SK-N-SH treated with all-trans-retinoic acid at 6 μM for 48 hours (cell line): ENCODE data around the gene BRAP.

Experiments
- CREB5 ChIP-seq: fragments of 250-450 bp; sonication (Bioruptor Pico); IDR thresholded peaks from 2 replicates; pipeline ENCODE4 v1.5.1; 2020; ENCODE audit warnings: low read depth, mild to moderate bottlenecking, moderate library complexity
- CSRNP3 ChIP-seq: fragments of 250-450 bp; sonication (Bioruptor Pico); IDR thresholded peaks from 2 replicates; pipeline ENCODE4 v1.5.1; 2021; ENCODE audit warnings: mild to moderate bottlenecking, moderate library complexity
- GLIS3 ChIP-seq: fragments of 250-450 bp; sonication (Bioruptor Pico); IDR thresholded peaks from 2 replicates; pipeline ENCODE4 v1.5.0; 2020; ENCODE audit warnings: mild to moderate bottlenecking, moderate library complexity
- OSR1 ChIP-seq: fragments of 250-450 bp; sonication (Bioruptor Pico); IDR thresholded peaks from 2 replicates; pipeline ENCODE4 v1.8.0; 2022; ENCODE audit warnings: moderate library complexity, mild to moderate bottlenecking, inconsistent platforms
- POU6F1 ChIP-seq: fragments of 250-450 bp; sonication (Bioruptor Pico); IDR thresholded peaks from 2 replicates; pipeline ENCODE4 v1.8.0; 2021; ENCODE audit warnings: low read depth, mild to moderate bottlenecking, moderate library complexity, borderline replicate concordance
- RARB ChIP-seq: fragments of 250-450 bp; sonication (Bioruptor Pico); IDR thresholded peaks from 2 replicates; pipeline ENCODE4 v1.8.0; 2021; ENCODE audit warnings: mild to moderate bottlenecking, moderate library complexity
- SNAI2 ChIP-seq: fragments of 250-450 bp; sonication (Bioruptor Pico); IDR thresholded peaks from 2 replicates; pipeline ENCODE4 v1.5.0; 2020; ENCODE audit warnings: mild to moderate bottlenecking, moderate library complexity
- TCF4 ChIP-seq: fragments of 250-450 bp; sonication (Bioruptor Pico); IDR thresholded peaks from 2 replicates; pipeline ENCODE4 v1.8.0; 2021; ENCODE audit warnings: mild to moderate bottlenecking, moderate library complexity, borderline replicate concordance
- TSHZ2 ChIP-seq: fragments of 250-450 bp; sonication (Bioruptor Pico); IDR thresholded peaks from 2 replicates; pipeline ENCODE4 v1.5.0; 2020; ENCODE audit warnings: mild to moderate bottlenecking, moderate library complexity
- ZFP30 ChIP-seq: fragments of 450-650 bp; formaldehyde crosslinking; IDR thresholded peaks from 2 replicates; pipeline ENCODE4 v1.5.0; 2022; ENCODE audit warnings: mild to moderate bottlenecking, moderate library complexity
- ZNF565 ChIP-seq: fragments of 450-650 bp; formaldehyde crosslinking; conservative IDR thresholded peaks from 2 replicates; pipeline ENCODE4 v1.5.0; 2020; ENCODE audit warnings: low read depth, mild to moderate bottlenecking, moderate library complexity

GRCh38 chr12:111653596-111653995, 32.2 kb downstream of the BRAP start:
- no peak for TF ChIP-seq CREB5 (CRISPR knock-in tag)
- TF ChIP-seq GLIS3 (CRISPR knock-in tag): no peak
- TF ChIP-seq CSRNP3: no peak
- no peak for TF ChIP-seq TCF4 (CRISPR knock-in tag)
- no peak for TF ChIP-seq OSR1 (CRISPR knock-in tag)
- no peak for TF ChIP-seq POU6F1 (CRISPR knock-in tag)
- no peak for TF ChIP-seq RARB (CRISPR knock-in tag)
- TF ChIP-seq TSHZ2 (CRISPR knock-in tag): no peak
- TF ChIP-seq SNAI2: no peak
- no peak for TF ChIP-seq ZFP30 (CRISPR knock-in tag)
- TF ChIP-seq ZNF565: no peak
